Lower lobe of right lung (tissue), 2 donors: ENCODE results near the gene CDKN2C. TPM values are rescaled to one million over a fixed set of nuclear protein-coding genes. Genes with fewer than 3 reads are reported as not detected.

Experiments used
- ATAC-seq, 2 donors: fragments of 200-7000 bp; cut with Tn5 transposase; one replicate each; pipeline ENCODE4 v1.9.1; 2020 to 2022; ENCODE audit warnings: mild to moderate bottlenecking in 2 of 2, moderate library complexity in 2 of 2
- DNase-seq: peaks from one replicate; pipeline ENCODE4 v3.0.0-alpha.2; 2020
- H3K27ac ChIP-seq: fragments of 200-600 bp; one replicate; pipeline ENCODE4 v1.8.0; 2022
- H3K27me3 ChIP-seq: fragments of 200-600 bp; one replicate; pipeline ENCODE4 v1.8.0; 2022; ENCODE audit warnings: low read depth
- H3K36me3 ChIP-seq: fragments of 200-600 bp; one replicate; pipeline ENCODE4 v1.8.0; 2022; ENCODE audit warnings: mild to moderate bottlenecking
- H3K4me1 ChIP-seq: fragments of 200-600 bp; one replicate; pipeline ENCODE4 v1.8.0; 2022
- H3K4me3 ChIP-seq: fragments of 200-600 bp; one replicate; pipeline ENCODE4 v1.8.0; 2022; ENCODE audit warnings: mild to moderate bottlenecking
- H3K9me3 ChIP-seq: fragments of 200-600 bp; one replicate; pipeline ENCODE4 v1.8.0; 2022
- CTCF ChIP-seq: fragments of 200-600 bp; IDR thresholded peaks from one replicate; pipeline ENCODE4 v1.8.0; 2022; ENCODE audit warnings: antibody characterized with exemption, mild to moderate bottlenecking
- intact Hi-C: fragments of 100-400 bp; cut with DNase I; formaldehyde crosslinking; loops from one replicate; pipeline ENCODE4 v1.11.0; 2022
- total RNA-seq: library from RNA; stranded (reverse); fragmentation: NEBNext Ultra II Directional; extraction: Animal tissue kit (Norgen Biotek cat#: 25700); gene quantifications from one replicate; pipeline ENCODE4 v1.2.1, GENCODE V29; 2021
- donor health status: DM: no; HTN: yes; CAD: no; lungs with severe emphysema.

The CDKN2C gene
- total RNA-seq, 1 donor from 2014 or later: 9.2 TPM

GRCh38 chr1:50983219-50983802 is 13.3 kb downstream of the CDKN2C start:
- no peak for DNase-seq
- Histone ChIP-seq H3K27ac (no peak overlapping the region), H3K4me3 (no peak overlapping the region), H3K9me3 (no peaks in the 10 kb centered on the region), H3K27me3 (no peaks in the 10 kb centered on the region), H3K36me3 (no peaks in the 10 kb centered on the region), H3K4me1 (no peaks in the 10 kb centered on the region)
- intact Hi-C loops: no loop called here
- TF ChIP-seq CTCF: no peak
- no peak for ATAC-seq

- H3K27ac ChIP-seq: no peak overlapping the region
Observed at GRCh38 chr1:50985094-50985493, 15.0 kb downstream of the CDKN2C start.

GRCh38 chr1:50986653-50987052 is 16.6 kb downstream of the CDKN2C start:
- DNase-seq (no peak), ATAC-seq (no peak)
- no peaks in the 10 kb centered on the region for H3K36me3 ChIP-seq
- H3K27me3 ChIP-seq: no peaks in the 10 kb centered on the region
- no peaks in the 10 kb centered on the region for H3K4me1 ChIP-seq
- H3K9me3 ChIP-seq: no peaks in the 10 kb centered on the region
- H3K4me3 ChIP-seq: no peak overlapping the region
- intact Hi-C loops: no loop called here
- TF ChIP-seq CTCF: no peak
- no peak overlapping the region for H3K27ac ChIP-seq

More at GRCh38 chr1:50985094-50985493, 15.0 kb downstream of the CDKN2C start:
- Histone ChIP-seq H3K36me3 (no peaks in the 10 kb centered on the region), H3K4me3 (no peak overlapping the region), H3K27me3 (no peaks in the 10 kb centered on the region), H3K9me3 (no peaks in the 10 kb centered on the region), H3K4me1 (no peaks in the 10 kb centered on the region)
- no peak for TF ChIP-seq CTCF
- intact Hi-C loops: no loop called here
- ATAC-seq (no peak), DNase-seq (no peak)

- ATAC-seq: no peak
- no peak for DNase-seq
- intact Hi-C loops: no loop called here
- no peaks in the 10 kb centered on the region for H3K4me1 ChIP-seq
- no peak overlapping the region for H3K4me3 ChIP-seq
- no peaks in the 10 kb centered on the region for H3K9me3 ChIP-seq
- no peaks in the 10 kb centered on the region for H3K27me3 ChIP-seq
- no peak for TF ChIP-seq CTCF
- H3K27ac ChIP-seq: no peak overlapping the region
- H3K36me3 ChIP-seq: no peaks in the 10 kb centered on the region
Observed at GRCh38 chr1:50989694-50990093, 19.6 kb downstream of the CDKN2C start.

GRCh38 chr1:50992532-50993318 is 22.7 kb downstream of the CDKN2C start:
- DNase-seq (no peak), ATAC-seq (no peak)
- intact Hi-C loops: no loop called here

More at GRCh38 chr1:50992532-50993318, 22.7 kb downstream of the CDKN2C start:
- Histone ChIP-seq H3K4me3 (no peak overlapping the region), H3K27ac (no peak overlapping the region), H3K9me3 (no peaks in the 10 kb centered on the region), H3K36me3 (no peaks in the 10 kb centered on the region), H3K4me1 (no peaks in the 10 kb centered on the region), H3K27me3 (no peaks in the 10 kb centered on the region)
- no peak for TF ChIP-seq CTCF
